Liver (tissue), 9 donors: ENCODE measurements around the gene ZFAND3. TPM values are rescaled to one million over a fixed set of nuclear protein-coding genes. Genes with fewer than 3 reads are reported as not detected.

Experiments
- DNase-seq: peaks from one replicate; pipeline ENCODE4 v3.0.0-alpha.2; 2017; ENCODE audit warnings: low spot score
- H3K27ac ChIP-seq, 2 donors: one replicate each; pipeline ENCODE4 v1.7.0; 2013; ENCODE audit warnings: inconsistent platforms in 2 of 2, low read length in 2 of 2, control low read depth in 1 of 2, low read depth in 1 of 2, mild to moderate bottlenecking in 1 of 2
- H3K27me3 ChIP-seq, 4 donors: one replicate each; pipeline versions ENCODE4 v1.6.1 to v1.7.0; 2013; ENCODE audit warnings: low read length in 3 of 4, inconsistent platforms in 1 of 4, mild to moderate bottlenecking in 1 of 4, moderate library complexity in 1 of 4; ENCODE audit not compliant: control insufficient read depth in 4 of 4, insufficient read depth in 4 of 4
- H3K36me3 ChIP-seq, 4 donors: one replicate each; pipeline versions ENCODE4 v1.6.1 to v1.7.0; 2013; ENCODE audit warnings: low read length in 3 of 4, mild to moderate bottlenecking in 3 of 4, low read depth in 1 of 4, moderate library complexity in 1 of 4; ENCODE audit not compliant: control insufficient read depth in 4 of 4, insufficient read depth in 3 of 4
- H3K4me1 ChIP-seq, 4 donors: one replicate each; pipeline versions ENCODE4 v1.6.1 to v1.7.0; 2013; ENCODE audit warnings: low read length in 3 of 4, mild to moderate bottlenecking in 3 of 4, moderate library complexity in 1 of 4; ENCODE audit not compliant: control insufficient read depth in 4 of 4, insufficient read depth in 4 of 4
- H3K4me3 ChIP-seq, 3 donors: one replicate each; pipeline versions ENCODE4 v1.6.1 to v1.7.0; 2013; ENCODE audit warnings: low read length in 3 of 3, control low read depth in 1 of 3, low read depth in 1 of 3, mild to moderate bottlenecking in 1 of 3
- H3K9ac ChIP-seq, 2 donors: one replicate each; pipeline ENCODE4 v1.7.0; 2013; ENCODE audit warnings: low read length in 2 of 2, mild to moderate bottlenecking in 2 of 2, moderate library complexity in 2 of 2, control low read depth in 1 of 2, low read depth in 1 of 2
- H3K9me3 ChIP-seq, 4 donors: one replicate each; pipeline versions ENCODE4 v1.6.1 to v1.7.0; 2013; ENCODE audit warnings: low read length in 3 of 4; ENCODE audit not compliant: control insufficient read depth in 4 of 4
- ATF3 ChIP-seq: IDR thresholded peaks from 2 replicates; pipeline ENCODE4 v1.6.1; 2016; ENCODE audit warnings: antibody characterized with exemption
- CTCF ChIP-seq: fragments of 150-350 bp; IDR thresholded peaks from 2 replicates; pipeline ENCODE4 v1.5.1; 2017; ENCODE audit warnings: improper control_type of control experiment, low read depth, low read length; ENCODE audit not compliant: missing input control
- EGR1 ChIP-seq, 2 donors: IDR thresholded peaks; 2 replicates each; pipeline ENCODE4 v1.6.1; 2016 to 2018; ENCODE audit warnings: antibody characterized with exemption in 2 of 2, low read depth in 2 of 2
- FOXA1 ChIP-seq: IDR thresholded peaks from 2 replicates; pipeline ENCODE4 v1.6.1; 2016; ENCODE audit warnings: antibody characterized with exemption
- FOXA2 ChIP-seq: IDR thresholded peaks from 2 replicates; pipeline ENCODE4 v1.6.1; 2016; ENCODE audit warnings: antibody characterized with exemption
- GABPA ChIP-seq, 2 donors: IDR thresholded peaks in 1 of 2; conservative IDR thresholded peaks in 1 of 2; 2 replicates each; pipeline ENCODE4 v1.6.1; 2016; ENCODE audit warnings: antibody characterized with exemption in 2 of 2, mild to moderate bottlenecking in 1 of 2, moderate library complexity in 1 of 2
- HNF4A ChIP-seq, 2 donors: conservative IDR thresholded peaks; 2 replicates each; pipeline ENCODE4 v1.6.1; 2016; ENCODE audit warnings: antibody characterized with exemption in 2 of 2, mild to moderate bottlenecking in 2 of 2
- HNF4G ChIP-seq: IDR thresholded peaks from 2 replicates; pipeline ENCODE4 v1.6.1; 2016; ENCODE audit warnings: antibody characterized with exemption
- JUND ChIP-seq, 2 donors: IDR thresholded peaks; 2 replicates each; pipeline ENCODE4 v1.6.1; 2016; ENCODE audit warnings: antibody characterized with exemption in 2 of 2
- MAX ChIP-seq: IDR thresholded peaks from 2 replicates; pipeline ENCODE4 v1.6.1; 2016; ENCODE audit warnings: antibody characterized with exemption
- NR2F2 ChIP-seq: IDR thresholded peaks from 2 replicates; pipeline ENCODE4 v1.6.1; 2016; ENCODE audit warnings: antibody characterized with exemption
- RAD21 ChIP-seq, 2 donors: IDR thresholded peaks; 2 replicates each; pipeline ENCODE4 v1.6.1; 2016; ENCODE audit warnings: antibody characterized with exemption in 2 of 2, mild to moderate bottlenecking in 2 of 2
- RXRA ChIP-seq, 2 donors: IDR thresholded peaks; 2 replicates each; pipeline ENCODE4 v1.6.1; 2017 to 2018; ENCODE audit warnings: antibody characterized with exemption in 2 of 2, mild to moderate bottlenecking in 1 of 2
- SP1 ChIP-seq: IDR thresholded peaks from 2 replicates; pipeline ENCODE4 v1.6.1; 2018; ENCODE audit warnings: antibody characterized with exemption, mild to moderate bottlenecking
- TAF1 ChIP-seq: conservative IDR thresholded peaks from 2 replicates; pipeline ENCODE4 v1.6.1; 2016; ENCODE audit warnings: antibody characterized with exemption, mild to moderate bottlenecking
- YY1 ChIP-seq: IDR thresholded peaks from 2 replicates; pipeline ENCODE4 v1.6.1; 2016; ENCODE audit warnings: antibody characterized with exemption, mild to moderate bottlenecking
- ZBTB33 ChIP-seq: IDR thresholded peaks from 2 replicates; pipeline ENCODE4 v1.6.1; 2016; ENCODE audit warnings: antibody characterized with exemption
- WGBS: extraction: QIAGEN DNeasy Blood & Tissue Kit; methylation state at CpG from one replicate; pipeline ENCODE4 v1.1.7; 2013; 5-methylcytosine and 5-hydroxymethylcytosine counted together
- polyA plus RNA-seq, 2 donors: library from polyadenylated mRNA; stranded (reverse) in 1 of 2; unstranded in 1 of 2; fragments of 200-250 nt in 1 of 2; fragments of >200 nt in 1 of 2; fragmentation: Nextera tagmentation in 1 of 2; extraction: Ambion mirVana in 1 of 2; gene quantifications; one replicate each; pipeline versions ENCODE4 v1.2.1 to v1.2.3, GENCODE V29; 2013 to 2015
- total RNA-seq, 2 donors: library from RNA; depleted of rRNA; stranded (reverse); fragments of >200 nt; gene quantifications; one replicate each; pipeline ENCODE4 v1.2.3, GENCODE V29; 2014
- TF ChIP-seq, protein P1 (sequence below): IDR thresholded peaks from 2 replicates; pipeline ENCODE4 v1.6.1; 2016; ENCODE audit warnings: antibody characterized with exemption, mild to moderate bottlenecking
- donor health status: healthy.
- donor health status: healthy.
- donor health status: healthy.
- donor health status: healthy.
- donor health status: healthy.

ZFAND3 gene
- total and polyA plus RNA-seq, 4 donors = 7.7 to 37.5 (median 23.1) TPM

DNA sequence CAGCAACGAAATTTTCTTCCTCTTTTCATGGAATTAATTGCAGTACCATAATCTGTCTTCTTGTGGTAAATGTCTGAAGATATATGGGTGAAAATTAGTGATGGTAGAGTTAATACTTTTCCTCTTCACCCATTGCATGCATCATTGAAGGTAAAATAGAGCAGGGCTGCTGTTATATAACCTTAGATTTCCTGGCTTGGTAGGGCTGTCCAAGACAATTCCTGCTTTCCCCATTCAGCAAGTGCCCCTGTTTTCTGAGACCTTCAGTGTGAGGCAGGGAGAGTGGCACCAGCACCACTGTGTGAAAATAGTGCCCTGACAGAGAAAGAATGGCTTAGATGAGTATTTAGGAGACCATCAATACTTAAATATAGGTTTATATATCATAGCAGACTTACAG, 202.0 kb downstream of the ZFAND3 start:
- 70% methylated on average over 1 of the region's 1 CpG for WGBS
- Histone ChIP-seq H3K36me3 (no peaks in the 10 kb centered on the region), H3K27me3 (no peaks in the 10 kb centered on the region), H3K9me3 (no peaks in the 10 kb centered on the region), H3K9ac (no peak overlapping the region), H3K4me3 (no peak overlapping the region), H3K27ac (no peak overlapping the region), H3K4me1 (peaks cover 8 to 28% (median 22%) of the 10 kb centered on the region in 4 donors)
- no peak for TF ChIP-seq NR2F2
- DNase-seq = no peak

- TF ChIP-seq NR2F2 (no peak), RXRA (IDR thresholded peaks at IDR 0.05) (no peak), MAX (no peak), FOXA1 (no peak), ZBTB33 (no peak), JUND (IDR thresholded peaks at IDR 0.05) (no peak), CTCF (no peak), FOXA2 (no peak), TAF1 (no peak), HNF4A (conservative IDR thresholded peaks at IDR 0.05) (no peak), ATF3 (no peak), GABPA (IDR thresholded peaks at IDR 0.05 in 1 of 2, conservative IDR thresholded peaks at IDR 0.05 in 1 of 2) (no peak), SP1 (no peak), HNF4G (no peak), YY1 (no peak), EGR1 (IDR thresholded peaks at IDR 0.05; ENCODE audit: low read depth in 2 of 2) (no peak), RAD21 (IDR thresholded peaks at IDR 0.05) (no peak)
- TF ChIP-seq, protein P1, sequence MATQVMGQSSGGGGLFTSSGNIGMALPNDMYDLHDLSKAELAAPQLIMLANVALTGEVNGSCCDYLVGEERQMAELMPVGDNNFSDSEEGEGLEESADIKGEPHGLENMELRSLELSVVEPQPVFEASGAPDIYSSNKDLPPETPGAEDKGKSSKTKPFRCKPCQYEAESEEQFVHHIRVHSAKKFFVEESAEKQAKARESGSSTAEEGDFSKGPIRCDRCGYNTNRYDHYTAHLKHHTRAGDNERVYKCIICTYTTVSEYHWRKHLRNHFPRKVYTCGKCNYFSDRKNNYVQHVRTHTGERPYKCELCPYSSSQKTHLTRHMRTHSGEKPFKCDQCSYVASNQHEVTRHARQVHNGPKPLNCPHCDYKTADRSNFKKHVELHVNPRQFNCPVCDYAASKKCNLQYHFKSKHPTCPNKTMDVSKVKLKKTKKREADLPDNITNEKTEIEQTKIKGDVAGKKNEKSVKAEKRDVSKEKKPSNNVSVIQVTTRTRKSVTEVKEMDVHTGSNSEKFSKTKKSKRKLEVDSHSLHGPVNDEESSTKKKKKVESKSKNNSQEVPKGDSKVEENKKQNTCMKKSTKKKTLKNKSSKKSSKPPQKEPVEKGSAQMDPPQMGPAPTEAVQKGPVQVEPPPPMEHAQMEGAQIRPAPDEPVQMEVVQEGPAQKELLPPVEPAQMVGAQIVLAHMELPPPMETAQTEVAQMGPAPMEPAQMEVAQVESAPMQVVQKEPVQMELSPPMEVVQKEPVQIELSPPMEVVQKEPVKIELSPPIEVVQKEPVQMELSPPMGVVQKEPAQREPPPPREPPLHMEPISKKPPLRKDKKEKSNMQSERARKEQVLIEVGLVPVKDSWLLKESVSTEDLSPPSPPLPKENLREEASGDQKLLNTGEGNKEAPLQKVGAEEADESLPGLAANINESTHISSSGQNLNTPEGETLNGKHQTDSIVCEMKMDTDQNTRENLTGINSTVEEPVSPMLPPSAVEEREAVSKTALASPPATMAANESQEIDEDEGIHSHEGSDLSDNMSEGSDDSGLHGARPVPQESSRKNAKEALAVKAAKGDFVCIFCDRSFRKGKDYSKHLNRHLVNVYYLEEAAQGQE = no peak
- Histone ChIP-seq H3K4me1 (peaks cover 9 to 24% (median 19%) of the 10 kb centered on the region in 4 donors), H3K27ac (no peak overlapping the region), H3K9me3 (no peaks in the 10 kb centered on the region), H3K9ac (no peak overlapping the region), H3K4me3 (no peak overlapping the region), H3K36me3 (no peaks in the 10 kb centered on the region), H3K27me3 (no peaks in the 10 kb centered on the region)
- 94% methylated on average over 1 of the region's 1 CpG for WGBS
- no peak for DNase-seq
Measured at GRCh38 chr6:38022688-38023087, 203.2 kb downstream of the ZFAND3 start.
